ENCODE measurements around the gene SENP8.

DNA sequence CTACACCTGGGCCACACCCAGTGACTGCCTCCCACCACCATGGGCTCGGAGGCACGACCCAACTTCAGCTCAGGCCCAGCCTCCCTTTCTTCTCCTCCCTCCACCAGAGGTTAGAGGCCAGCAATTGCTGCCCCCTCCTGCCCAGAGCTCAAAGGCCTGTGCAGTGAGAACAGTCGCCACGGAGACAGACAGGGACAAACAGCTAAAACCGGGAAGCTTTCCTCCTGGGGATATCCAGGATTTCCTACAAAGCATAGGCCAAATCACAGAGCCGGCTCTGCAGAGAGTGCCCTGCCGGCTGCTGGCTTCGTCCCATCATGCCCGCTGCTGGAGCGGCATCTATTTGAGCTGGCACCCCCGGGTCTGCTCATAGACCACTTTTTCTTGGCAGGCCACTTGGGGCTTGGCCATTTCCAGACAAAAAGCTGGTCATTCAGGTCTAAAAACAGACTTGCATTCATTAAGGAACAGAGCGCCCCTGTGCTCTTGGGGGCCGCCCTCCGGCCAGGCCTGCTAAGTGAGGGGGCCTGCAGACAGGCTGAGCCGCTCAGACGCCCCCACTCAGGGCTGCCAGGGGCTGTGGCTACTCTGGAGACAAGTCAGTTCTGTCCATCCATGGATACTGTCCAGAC lies 61.9 kb downstream of the SENP8 start:
- TF ChIP-seq, protein P1, sequence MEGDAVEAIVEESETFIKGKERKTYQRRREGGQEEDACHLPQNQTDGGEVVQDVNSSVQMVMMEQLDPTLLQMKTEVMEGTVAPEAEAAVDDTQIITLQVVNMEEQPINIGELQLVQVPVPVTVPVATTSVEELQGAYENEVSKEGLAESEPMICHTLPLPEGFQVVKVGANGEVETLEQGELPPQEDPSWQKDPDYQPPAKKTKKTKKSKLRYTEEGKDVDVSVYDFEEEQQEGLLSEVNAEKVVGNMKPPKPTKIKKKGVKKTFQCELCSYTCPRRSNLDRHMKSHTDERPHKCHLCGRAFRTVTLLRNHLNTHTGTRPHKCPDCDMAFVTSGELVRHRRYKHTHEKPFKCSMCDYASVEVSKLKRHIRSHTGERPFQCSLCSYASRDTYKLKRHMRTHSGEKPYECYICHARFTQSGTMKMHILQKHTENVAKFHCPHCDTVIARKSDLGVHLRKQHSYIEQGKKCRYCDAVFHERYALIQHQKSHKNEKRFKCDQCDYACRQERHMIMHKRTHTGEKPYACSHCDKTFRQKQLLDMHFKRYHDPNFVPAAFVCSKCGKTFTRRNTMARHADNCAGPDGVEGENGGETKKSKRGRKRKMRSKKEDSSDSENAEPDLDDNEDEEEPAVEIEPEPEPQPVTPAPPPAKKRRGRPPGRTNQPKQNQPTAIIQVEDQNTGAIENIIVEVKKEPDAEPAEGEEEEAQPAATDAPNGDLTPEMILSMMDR (IDR thresholded peaks at IDR 0.05), result peak; percentile 14
- TF ChIP-seq EZH2phosphoT487 (IDR thresholded peaks at IDR 0.05), result no peak

All from neural progenitor cell (in vitro differentiated cells).